Activated CD8-positive, alpha-beta memory T cell treated with anti-CD3 and anti-CD28 coated beads, Interleukin-2, amount 50 U/mL, for 1 hour (primary cell): ENCODE measurements around the gene CD300H.
"Not testable (repeated sequence)": the region's sequence is repeated elsewhere in the genome, so short reads cannot be mapped to it uniquely, and the experiment has no call there.

Experiments
- DNase-seq: peaks from one replicate; pipeline ENCODE4 v3.0.0-alpha.2; 2020; ENCODE audit errors: extremely low read depth

Gene CD300H

DNA sequence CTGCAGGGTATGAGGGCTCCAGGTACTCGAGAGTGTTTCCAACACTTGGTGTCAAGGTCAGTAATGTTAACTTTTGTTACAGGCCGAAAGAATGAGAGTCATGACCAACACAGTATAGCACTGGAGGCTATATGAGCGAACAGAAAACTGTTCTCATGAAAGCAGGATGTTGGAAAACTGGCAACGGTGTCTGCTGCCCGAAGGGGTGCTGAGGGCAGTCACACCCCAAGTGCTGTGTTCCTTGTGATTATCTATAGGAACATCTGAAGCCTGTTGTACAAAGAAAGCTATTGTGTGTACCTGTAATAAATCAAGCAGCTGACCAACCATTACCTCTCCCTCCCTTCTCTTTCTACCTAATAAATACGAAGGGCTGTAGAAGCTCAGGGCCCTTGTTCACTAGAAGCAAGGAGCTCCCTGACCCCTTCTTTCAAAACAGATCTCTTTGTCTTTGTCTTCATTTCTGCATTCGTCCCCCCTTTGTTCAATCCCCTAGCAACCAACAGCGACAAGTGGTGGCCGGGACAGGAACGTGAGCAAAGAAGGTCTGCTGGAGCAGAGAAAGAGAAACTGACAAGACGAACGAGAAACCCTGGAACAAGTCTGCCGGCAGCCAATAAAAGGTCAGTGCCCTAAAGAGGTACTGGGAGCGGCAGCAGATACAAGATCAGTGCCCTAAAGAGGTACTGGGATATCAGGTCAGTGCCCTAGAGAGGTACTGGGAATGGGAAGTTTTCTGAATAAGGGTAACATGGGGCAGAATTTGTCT, 17.2 kb upstream of the CD300H start:
- DNase-seq = no peak

- no peak for DNase-seq
These were observed 15.3 kb upstream of the CD300H start for GRCh38 chr17:74582633-74583032.

DNA sequence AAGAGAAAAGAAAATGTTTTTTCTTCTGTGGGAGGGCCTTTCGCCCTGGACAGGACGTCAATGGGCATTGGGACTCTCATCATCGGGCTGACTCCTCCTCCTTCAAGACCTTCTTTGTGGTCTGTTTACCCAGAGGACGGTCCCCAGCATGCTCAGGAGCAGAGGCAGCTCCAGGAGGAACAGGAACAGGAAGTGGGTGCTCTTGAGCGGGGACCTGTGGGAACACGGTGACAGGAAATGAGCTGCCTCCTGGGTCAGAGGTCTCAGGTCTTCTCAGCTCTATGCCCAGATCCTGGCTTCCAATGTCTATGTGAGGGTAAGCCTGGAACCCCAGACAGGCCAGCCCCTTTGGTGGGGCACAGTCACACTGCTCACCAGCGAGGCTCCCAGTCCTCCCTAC, 12.6 kb upstream of the CD300H start:
- DNase-seq = no peak

DNA sequence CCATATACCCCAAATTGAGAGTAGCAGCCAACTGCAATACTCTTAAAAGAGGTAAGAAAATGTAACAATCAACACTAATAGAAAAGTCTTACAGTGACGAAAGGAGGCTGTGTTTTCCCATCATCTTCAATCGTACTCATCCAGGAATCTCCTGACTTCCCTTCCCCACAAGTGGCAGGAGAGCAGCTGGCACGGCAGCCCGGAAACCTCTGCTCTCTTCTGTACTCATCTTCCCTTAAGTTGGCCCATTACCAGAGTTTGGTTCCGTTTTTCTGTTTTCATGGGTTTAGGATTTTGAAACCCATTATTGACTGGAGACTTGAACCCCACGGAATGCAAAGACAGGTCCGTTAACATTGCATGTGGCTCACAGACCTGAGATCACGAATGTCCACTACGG, 11.7 kb upstream of the CD300H start:
- DNase-seq = no peak

- DNase-seq = no peak
These were observed 7.3 kb upstream of the CD300H start for GRCh38 chr17:74574489-74575142.

- DNase-seq = not testable (repeated sequence)
These were observed 6.3 kb upstream of the CD300H start for GRCh38 chr17:74573635-74574034.

DNA sequence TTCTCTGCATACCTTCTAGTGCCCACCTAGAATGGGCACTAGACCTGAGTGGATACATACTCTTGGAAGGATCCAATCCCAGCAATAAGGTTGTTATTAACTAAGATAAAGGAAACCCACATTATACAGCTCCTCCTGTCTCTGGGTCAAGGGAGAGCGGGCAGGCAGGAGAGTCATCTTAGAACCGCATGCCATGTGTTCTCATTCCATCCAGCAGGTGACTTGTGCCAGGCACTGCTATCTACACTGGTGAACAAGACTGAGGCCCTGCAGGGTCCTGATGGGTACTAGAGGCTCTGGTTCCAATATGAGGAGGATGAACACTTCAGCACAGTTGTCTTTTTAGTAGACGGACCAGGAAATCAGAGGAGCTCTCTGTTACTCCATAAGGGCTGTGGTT, 5.9 kb upstream of the CD300H start:
- DNase-seq = no peak

- no peak for DNase-seq
These were observed 4.4 kb upstream of the CD300H start for GRCh38 chr17:74571621-74572270.

- DNase-seq = no peak
These were observed 2.0 kb upstream of the CD300H start for GRCh38 chr17:74569020-74570003.

DNA sequence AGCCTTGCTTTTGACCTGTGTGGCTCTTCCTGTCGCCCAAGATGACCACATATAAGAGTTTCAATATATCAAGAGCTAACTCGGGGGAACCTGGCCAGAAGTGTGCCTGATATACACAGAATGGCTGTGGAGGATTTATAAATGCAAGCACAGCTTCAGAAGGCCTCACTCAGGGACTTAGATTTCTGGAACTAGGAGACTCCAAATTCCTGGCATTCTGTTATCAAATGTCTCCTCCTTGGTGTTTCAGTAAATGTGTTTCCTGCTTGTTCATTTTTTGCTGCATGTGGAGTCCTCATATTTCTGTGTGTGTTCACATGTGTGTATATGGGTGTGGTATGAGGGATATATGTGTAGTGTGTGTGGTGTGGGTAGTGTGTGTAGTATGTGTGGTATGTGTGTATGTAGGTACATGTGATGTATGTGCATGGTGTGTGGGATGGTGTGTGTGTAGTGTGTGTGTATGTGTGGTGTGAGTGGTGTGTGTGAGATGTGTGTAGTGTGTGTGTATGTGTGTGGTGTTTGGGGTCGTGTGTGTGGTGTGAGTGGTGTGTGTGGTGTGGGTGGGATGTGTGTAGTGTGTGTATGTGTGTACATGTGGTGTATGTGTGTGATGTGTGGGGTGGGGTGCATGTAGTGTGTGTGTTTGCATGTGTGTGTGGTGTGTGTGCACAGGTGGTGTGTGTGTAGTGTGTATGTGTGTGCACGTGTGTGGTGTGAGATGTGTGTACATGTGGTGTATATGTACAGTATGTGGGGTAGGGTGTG, 981 bp upstream of the CD300H start:
- DNase-seq = no peak

GRCh38 chr17:74566132-74566753, 1.1 kb downstream of the CD300H start:
- DNase-seq = no peak

DNA sequence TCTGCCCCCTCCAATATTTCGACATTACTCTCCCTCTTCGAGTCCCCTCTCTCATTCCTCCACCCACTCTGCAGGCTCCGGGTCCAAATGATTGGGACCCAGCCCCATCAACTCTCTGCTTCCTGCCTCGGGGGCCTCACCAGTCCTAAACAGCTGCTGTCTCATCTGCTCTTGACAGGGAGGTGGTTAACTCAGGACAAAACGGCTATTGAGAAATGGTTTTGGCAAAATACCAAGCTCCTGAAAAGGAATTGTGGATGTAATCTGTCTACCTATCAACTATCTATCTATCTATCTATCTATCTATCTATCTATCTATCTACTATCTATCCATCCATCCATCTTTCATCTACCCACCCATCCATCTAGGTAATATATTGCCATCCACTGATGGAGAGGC, 2.2 kb downstream of the CD300H start:
- DNase-seq = no peak

- no peak for DNase-seq
These were observed 4.0 kb downstream of the CD300H start for GRCh38 chr17:74563358-74563757.

DNA sequence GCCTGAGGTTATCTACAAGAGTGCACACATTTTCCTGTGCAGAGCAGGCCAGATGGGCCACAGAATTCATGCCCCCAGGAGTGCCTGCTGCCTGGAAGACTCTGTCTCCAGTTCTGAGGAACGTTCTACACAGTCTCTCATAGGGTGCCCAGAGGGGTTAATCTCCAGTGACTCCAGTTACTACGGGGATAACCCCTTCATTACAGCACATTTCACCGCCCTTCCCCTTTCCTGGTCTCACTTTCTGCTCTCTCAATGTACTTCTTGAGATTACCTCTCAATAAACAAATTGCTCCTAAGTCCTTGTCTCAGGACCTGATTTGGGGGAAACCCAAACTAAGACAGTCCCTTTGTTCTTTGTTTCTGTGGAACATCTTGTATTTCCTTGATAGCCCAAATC, 5.7 kb downstream of the CD300H start:
- no peak for DNase-seq

DNA sequence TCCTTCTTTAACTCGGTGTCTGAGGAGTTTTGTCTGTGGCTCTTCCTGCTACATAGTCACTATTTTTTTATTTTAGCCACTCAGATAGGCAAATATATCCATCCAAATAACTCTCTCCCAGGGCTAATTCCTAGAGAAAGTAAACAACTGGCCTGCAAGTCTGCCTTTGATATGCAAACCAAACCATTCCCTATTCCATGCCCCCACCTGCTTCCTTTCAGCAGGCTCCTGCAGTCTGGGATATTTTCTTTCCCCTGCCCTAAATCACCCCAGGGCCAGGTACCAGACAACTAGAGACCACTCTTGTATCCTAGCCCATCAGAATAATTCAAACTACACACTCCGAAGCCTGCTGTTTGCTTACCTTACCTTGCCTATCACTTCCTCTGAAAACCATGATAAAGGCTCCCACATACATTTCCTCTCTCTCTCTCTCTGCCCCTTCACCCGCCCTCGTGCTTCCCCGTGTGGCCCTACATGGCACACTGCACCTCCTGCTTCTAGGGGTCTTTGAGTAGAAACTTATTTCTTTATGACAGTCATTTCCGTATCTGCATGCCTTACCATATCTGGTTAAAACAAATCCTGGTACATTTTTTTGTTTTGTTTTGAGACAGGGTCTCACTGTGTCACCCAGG, 8.3 kb downstream of the CD300H start:
- no peak for DNase-seq

DNA sequence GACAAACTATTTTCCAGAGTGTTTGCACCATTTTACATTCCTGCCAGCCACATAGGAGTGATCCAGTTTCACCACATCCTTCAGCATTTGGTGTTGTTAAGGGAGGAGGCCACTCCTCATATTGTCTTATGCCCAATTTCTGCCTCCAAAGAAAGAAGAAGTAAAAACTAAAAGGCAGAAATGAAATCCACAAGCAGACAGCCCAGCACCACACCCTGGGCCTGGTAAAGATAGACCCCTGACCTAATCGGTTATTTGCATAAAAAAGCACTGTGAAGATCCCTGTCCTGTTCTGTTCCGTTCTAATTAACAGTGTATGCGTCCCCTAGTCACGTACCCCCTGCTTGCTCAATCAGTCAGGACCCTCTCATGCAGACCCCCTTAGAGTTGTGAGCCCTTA, 8.9 kb downstream of the CD300H start:
- DNase-seq = not testable (repeated sequence)

GRCh38 chr17:74555427-74555940, 11.8 kb downstream of the CD300H start:
- DNase-seq = no peak

DNA sequence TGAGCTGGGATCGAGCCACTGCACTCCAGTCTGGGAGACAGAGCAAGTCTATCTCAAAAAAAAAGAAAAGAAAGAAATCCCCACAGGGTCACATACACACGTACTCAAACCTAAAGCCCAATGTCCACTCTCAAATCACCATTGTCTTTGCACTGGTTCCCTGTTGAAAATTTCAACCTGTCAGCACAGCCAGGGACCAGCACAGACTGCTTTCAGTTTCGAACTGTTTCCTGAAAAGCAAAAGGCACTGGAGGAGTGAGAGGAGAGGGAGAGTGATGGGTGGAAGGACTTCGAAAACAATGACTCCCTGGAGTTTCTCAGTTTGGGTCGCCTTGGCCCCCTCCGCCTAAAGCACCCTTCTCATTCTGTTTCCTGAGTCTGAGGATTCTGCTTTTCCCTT, 12.4 kb downstream of the CD300H start:
- no peak for DNase-seq

GRCh38 chr17:74552037-74552436, 15.3 kb downstream of the CD300H start:
- no peak for DNase-seq

GRCh38 chr17:74550602-74551001, 16.7 kb downstream of the CD300H start:
- DNase-seq = no peak
